Bronchial epithelial cell (primary cell): ENCODE data around the gene TRIM26. TPM values are rescaled to one million over a fixed set of nuclear protein-coding genes. Genes with fewer than 3 reads are reported as not detected.
"Not testable (repeated sequence)": the region's sequence is repeated elsewhere in the genome, so short reads cannot be mapped to it uniquely, and the experiment has no call there.

Experiments used
- DNase-seq: peaks from one replicate; pipeline ENCODE4 v3.0.0-alpha.2; 2010; ENCODE audit warnings: low read depth
- FAIRE-seq: peaks from 2 replicates; lab custom pipeline; 2011; peaks lifted over from hg19 to GRCh38; lab: Jason Lieb, UNC
- H3K27me3 ChIP-seq: 2 replicates; pipeline ENCODE4 v1.5.1; 2011; ENCODE audit warnings: low read length; ENCODE audit not compliant: control insufficient read depth, insufficient read depth
- H3K36me3 ChIP-seq: 2 replicates; pipeline ENCODE4 v1.5.1; 2011; ENCODE audit warnings: low read length; ENCODE audit not compliant: control insufficient read depth, insufficient read depth
- H3K4me3 ChIP-seq: 2 replicates; pipeline ENCODE4 v1.5.1; 2011; ENCODE audit warnings: mild to moderate bottlenecking, low read depth, low read length, control low read depth
- total RNA-seq: library from RNA; depleted of rRNA; stranded (reverse); fragments of >200 nt; gene quantifications from 2 replicates; pipeline ENCODE4 v1.2.1, GENCODE V29; 2014
- TF ChIP-seq, protein P1 (sequence below): IDR thresholded peaks from 2 replicates; pipeline ENCODE4 v1.5.1; 2011; ENCODE audit warnings: mild to moderate bottlenecking, moderate library complexity, low read length, control low read depth, inconsistent platforms; ENCODE audit not compliant: insufficient read depth, severe bottlenecking

TRIM26 gene
- total RNA-seq, 1 donor from 2014 or later, result 24.7 TPM

DNA sequence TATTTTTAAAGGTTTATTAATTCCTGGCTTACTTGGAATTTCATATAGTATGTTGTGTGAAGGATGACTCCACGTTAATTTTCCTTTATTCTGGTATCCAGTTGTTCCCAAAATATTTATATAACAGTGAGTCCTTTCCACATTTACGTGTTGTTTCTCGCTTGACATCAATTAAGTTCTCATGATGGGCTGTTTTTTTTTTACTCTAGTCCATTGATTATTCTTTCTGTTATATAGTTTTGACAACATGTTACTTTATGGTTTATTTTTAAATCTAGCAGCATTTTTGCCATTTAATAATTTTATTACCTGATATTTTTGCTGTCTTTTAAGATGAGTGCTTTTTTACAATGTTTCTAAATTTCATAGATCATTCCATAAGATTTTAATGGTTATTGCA lies 70.5 kb downstream of the TRIM26 start:
- TF ChIP-seq, protein P1, sequence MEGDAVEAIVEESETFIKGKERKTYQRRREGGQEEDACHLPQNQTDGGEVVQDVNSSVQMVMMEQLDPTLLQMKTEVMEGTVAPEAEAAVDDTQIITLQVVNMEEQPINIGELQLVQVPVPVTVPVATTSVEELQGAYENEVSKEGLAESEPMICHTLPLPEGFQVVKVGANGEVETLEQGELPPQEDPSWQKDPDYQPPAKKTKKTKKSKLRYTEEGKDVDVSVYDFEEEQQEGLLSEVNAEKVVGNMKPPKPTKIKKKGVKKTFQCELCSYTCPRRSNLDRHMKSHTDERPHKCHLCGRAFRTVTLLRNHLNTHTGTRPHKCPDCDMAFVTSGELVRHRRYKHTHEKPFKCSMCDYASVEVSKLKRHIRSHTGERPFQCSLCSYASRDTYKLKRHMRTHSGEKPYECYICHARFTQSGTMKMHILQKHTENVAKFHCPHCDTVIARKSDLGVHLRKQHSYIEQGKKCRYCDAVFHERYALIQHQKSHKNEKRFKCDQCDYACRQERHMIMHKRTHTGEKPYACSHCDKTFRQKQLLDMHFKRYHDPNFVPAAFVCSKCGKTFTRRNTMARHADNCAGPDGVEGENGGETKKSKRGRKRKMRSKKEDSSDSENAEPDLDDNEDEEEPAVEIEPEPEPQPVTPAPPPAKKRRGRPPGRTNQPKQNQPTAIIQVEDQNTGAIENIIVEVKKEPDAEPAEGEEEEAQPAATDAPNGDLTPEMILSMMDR, result no peak
- DNase-seq (no peak), FAIRE-seq (no peak)
- Histone ChIP-seq H3K36me3 (no peaks in the 10 kb centered on the region), H3K27me3 (peaks cover 8% of the 10 kb centered on the region), H3K4me3 (no peak overlapping the region)

DNA sequence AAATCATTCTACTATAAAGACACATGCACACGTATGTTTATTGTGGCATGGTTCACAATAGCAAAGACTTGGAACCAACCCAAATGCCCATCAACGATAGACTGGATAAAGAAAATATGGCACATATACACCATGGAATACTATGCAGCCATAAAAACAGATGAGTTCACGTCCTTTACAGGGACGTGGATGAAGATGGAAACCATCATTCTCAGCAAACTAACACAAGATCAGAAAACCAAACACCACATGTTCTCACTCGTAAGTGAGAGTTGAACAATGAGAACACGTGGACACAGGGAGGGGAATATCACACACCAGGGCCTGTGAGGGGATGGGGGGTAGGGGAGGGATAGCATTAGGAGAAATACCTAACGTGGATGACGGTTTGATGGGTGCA lies 73.0 kb downstream of the TRIM26 start:
- DNase-seq, H3K4me3 ChIP-seq, FAIRE-seq, H3K36me3 ChIP-seq, H3K27me3 ChIP-seq: not testable (repeated sequence)

DNA sequence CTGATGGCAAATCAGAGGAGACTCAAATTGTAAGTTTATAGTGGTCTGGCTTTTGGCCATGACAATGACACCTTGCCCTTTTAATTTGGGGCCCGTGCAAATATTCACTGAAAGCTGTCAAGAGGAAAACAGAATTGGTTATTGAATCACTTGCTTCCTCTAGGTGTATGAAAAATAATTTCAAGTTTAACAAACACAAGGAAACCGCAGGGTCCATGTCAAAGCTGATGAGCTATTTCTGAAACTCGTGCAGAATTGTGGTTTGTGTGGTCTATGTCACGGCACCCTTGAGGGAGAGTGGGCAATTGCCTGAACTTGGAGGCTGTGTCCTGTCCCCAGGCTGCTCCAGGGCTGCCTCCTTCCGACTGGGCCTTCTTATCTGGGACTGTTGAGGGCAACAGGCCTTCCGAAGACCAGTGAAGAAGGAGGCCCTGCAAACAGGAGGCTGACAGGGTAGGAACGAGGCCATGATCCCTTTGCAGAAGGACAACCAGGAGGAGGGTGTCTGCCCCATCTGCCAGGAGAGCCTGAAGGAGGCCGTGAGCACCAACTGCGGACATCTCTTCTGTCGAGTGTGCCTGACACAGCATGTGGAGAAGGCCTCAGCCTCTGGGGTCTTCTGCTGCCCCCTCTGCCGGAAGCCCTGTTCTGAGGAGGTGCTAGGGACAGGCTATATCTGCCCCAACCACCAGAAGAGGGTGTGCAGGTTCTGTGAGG lies 76.5 kb downstream of the TRIM26 start:
- no peak for DNase-seq
- Histone ChIP-seq H3K4me3 (no peak overlapping the region), H3K36me3 (no peaks in the 10 kb centered on the region), H3K27me3 (peaks cover 2% of the 10 kb centered on the region)
- TF ChIP-seq, protein P1, result no peak
- no peak for FAIRE-seq

GRCh38 chr6:30135757-30136156 lies 77.4 kb downstream of the TRIM26 start, which contains the start of gene TRIM40:
TRIM40 (plus strand) TSS chr6:30136140; CDS start chr6:30137037, 897 bp downstream.
- H3K27me3 ChIP-seq, result no peaks in the 10 kb centered on the region
- TF ChIP-seq, protein P1, result no peak
- no peaks in the 10 kb centered on the region for H3K36me3 ChIP-seq
- no peak within 1 kb of the TSS for H3K4me3 ChIP-seq
- FAIRE-seq (no peak), DNase-seq (no peak)

- Histone ChIP-seq H3K27me3 (no peaks in the 10 kb centered on the region), H3K4me3 (no peak overlapping the region), H3K36me3 (no peaks in the 10 kb centered on the region)
- no peak for FAIRE-seq
- no peak for DNase-seq
- TF ChIP-seq, protein P1, result no peak
These were observed 78.1 kb downstream of the TRIM26 start for GRCh38 chr6:30135147-30135546.

Other genes starting within 250 kb of the TRIM26 start
- 49.0 and 62.1 TPM in 2 replicates for gene POLR1H, start 152.1 kb downstream of the TRIM26 start, total RNA-seq
- 19.0 and 23.4 TPM in 2 replicates for gene PPP1R11, start 146.2 kb downstream of the TRIM26 start, total RNA-seq
- 1.6 and 1.7 TPM in 2 replicates for gene RNF39, start 137.6 kb downstream of the TRIM26 start, total RNA-seq
- gene TRIM31, start 100.3 kb downstream of the TRIM26 start, total RNA-seq, result 0.13 TPM in 1 of 2 replicates, not detected in the other
- not detected in 2 replicates for gene TRIM40, start 77.3 kb downstream of the TRIM26 start, total RNA-seq
- not detected in 2 replicates for gene TRIM10, start 52.2 kb downstream of the TRIM26 start, total RNA-seq
- not detected in 2 replicates for gene TRIM15, start 49.9 kb downstream of the TRIM26 start, total RNA-seq
- 8.4 and 11.1 TPM in 2 replicates for gene TRIM39, start 113.5 kb upstream of the TRIM26 start, total RNA-seq
- 29.0 and 45.2 TPM in 2 replicates for gene RPP21, start 131.8 kb upstream of the TRIM26 start, total RNA-seq